HUES6 (cell line): Measurements from ENCODE around the gene PLD3.
"Not testable (repeated sequence)": the region's sequence is repeated elsewhere in the genome, so short reads cannot be mapped to it uniquely, and the experiment has no call there.

Experiments
- H3K27ac ChIP-seq: 2 replicates; pipeline ENCODE4 v1.7.0; 2013; ENCODE audit warnings: low read depth, mild to moderate bottlenecking, low read length, inconsistent platforms
- H3K27me3 ChIP-seq: 2 replicates; pipeline ENCODE4 v1.6.1; 2013; ENCODE audit warnings: low read length; ENCODE audit not compliant: control insufficient read depth, insufficient read depth
- H3K36me3 ChIP-seq: 2 replicates; pipeline ENCODE4 v1.6.1; 2013; ENCODE audit warnings: low read length; ENCODE audit not compliant: control insufficient read depth, insufficient read depth
- H3K4me1 ChIP-seq: 2 replicates; pipeline ENCODE4 v1.6.1; 2013; ENCODE audit warnings: low read length; ENCODE audit not compliant: control insufficient read depth, insufficient read depth
- H3K4me3 ChIP-seq: 2 replicates; pipeline ENCODE4 v1.5.1; 2013; ENCODE audit warnings: low read depth, low read length
- H3K9ac ChIP-seq: one replicate; pipeline ENCODE4 v1.6.1; 2013; ENCODE audit warnings: mild to moderate bottlenecking, low read length
- H3K9me3 ChIP-seq: 2 replicates; pipeline ENCODE4 v1.6.1; 2013; ENCODE audit warnings: low read depth, low read length; ENCODE audit not compliant: control insufficient read depth, insufficient read depth

Gene PLD3

DNA sequence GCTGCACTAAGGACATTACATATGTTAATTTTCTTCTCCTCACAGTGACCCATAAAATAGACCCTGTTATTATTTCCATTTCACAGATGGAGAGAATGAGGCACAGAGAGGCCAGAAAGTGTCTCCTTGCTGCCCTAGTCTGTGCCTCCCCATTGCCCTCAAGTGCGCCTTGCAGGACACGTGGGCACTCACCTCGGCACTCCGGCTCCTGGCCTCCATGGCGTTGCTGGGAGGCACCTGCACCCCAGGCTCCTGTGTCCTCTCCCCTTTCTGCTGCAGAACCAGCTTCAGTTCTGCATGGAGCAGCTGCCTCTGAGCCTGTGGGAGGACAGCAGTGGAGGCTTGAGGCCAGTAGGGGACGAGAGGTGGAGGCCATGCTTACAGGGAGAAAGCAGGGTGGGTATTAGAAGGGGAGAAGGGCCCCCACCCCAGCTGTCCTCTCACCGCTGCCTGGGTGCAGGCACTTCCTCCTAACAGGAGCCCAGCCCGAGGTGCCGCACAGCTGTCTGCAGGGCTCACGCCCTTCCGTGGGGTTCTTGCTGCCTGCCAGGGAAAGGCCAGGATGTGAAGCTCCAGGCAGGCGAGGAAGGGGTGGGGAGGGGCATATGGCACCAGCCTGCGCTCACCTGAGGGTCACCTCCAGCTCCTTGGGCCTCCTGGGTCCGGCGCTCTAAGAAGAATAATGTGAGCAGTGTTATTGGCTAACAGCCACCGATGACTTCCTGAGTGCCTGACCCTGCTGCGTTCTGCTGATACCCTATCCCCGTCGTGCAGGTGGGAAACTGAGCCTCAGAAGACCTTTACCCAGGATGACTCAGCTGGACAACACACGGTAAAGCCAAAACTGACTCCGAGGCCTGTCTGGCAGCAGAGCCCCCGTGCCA is 59.5 kb downstream of the PLD3 start:
- H3K9ac ChIP-seq = no peak overlapping the region
- H3K4me1 ChIP-seq = peaks cover 35% of the 10 kb centered on the region
- no peaks in the 10 kb centered on the region for H3K9me3 ChIP-seq
- H3K36me3 ChIP-seq = no peaks in the 10 kb centered on the region
- no peaks in the 10 kb centered on the region for H3K27me3 ChIP-seq
- H3K4me3 ChIP-seq = no peak overlapping the region
- no peak overlapping the region for H3K27ac ChIP-seq

GRCh38 chr19:40408598-40408925 is 60.1 kb downstream of the PLD3 start:
- not testable (repeated sequence) for H3K36me3 ChIP-seq, H3K9me3 ChIP-seq, H3K27ac ChIP-seq, H3K9ac ChIP-seq, H3K4me3 ChIP-seq, H3K27me3 ChIP-seq
- H3K4me1 ChIP-seq = peaks cover 34% of the 10 kb centered on the region

- H3K4me3 ChIP-seq = no peak overlapping the region
- H3K4me1 ChIP-seq = peaks cover 35% of the 10 kb centered on the region
- H3K36me3 ChIP-seq = no peaks in the 10 kb centered on the region
- no peak overlapping the region for H3K27ac ChIP-seq
- no peaks in the 10 kb centered on the region for H3K9me3 ChIP-seq
- no peak overlapping the region for H3K9ac ChIP-seq
- H3K27me3 ChIP-seq = no peaks in the 10 kb centered on the region
These were observed 61.5 kb downstream of the PLD3 start for GRCh38 chr19:40410030-40410389.

GRCh38 chr19:40411125-40411842 is 62.8 kb downstream of the PLD3 start:
- no peak overlapping the region for H3K4me3 ChIP-seq
- H3K27me3 ChIP-seq = no peaks in the 10 kb centered on the region
- no peaks in the 10 kb centered on the region for H3K9me3 ChIP-seq
- no peaks in the 10 kb centered on the region for H3K36me3 ChIP-seq
- no peak overlapping the region for H3K27ac ChIP-seq
- no peak overlapping the region for H3K9ac ChIP-seq
- peaks cover 34% of the 10 kb centered on the region for H3K4me1 ChIP-seq

DNA sequence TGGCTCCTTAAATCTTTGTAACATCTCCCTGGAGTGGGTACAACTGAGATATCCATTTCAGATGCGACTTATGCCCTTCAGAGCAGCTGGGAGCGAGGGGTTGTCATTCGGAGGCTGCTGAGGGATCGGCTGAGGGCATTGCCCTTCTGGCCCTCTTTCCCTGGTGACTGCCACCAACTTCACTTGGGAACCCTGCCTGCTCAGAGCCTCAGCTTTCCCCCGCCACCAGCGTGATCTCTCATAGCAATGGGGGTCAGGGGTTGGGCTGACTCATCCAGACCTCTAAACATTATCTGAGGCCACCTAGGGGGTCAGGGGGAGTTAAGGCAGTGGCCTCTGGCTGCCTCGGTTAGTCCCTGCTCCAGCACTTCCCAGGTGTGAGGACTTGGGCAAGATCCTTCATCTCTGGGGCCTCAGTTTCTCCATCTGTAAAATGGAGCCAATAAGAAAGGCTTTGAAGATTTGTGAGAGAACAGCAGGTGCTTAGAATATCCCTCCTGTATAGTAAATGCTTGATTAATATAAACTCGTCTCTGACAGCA is 63.5 kb downstream of the PLD3 start:
- Histone ChIP-seq H3K4me1 (peaks cover 37% of the 10 kb centered on the region), H3K9me3 (no peaks in the 10 kb centered on the region), H3K27me3 (no peaks in the 10 kb centered on the region), H3K27ac (no peak overlapping the region), H3K36me3 (no peaks in the 10 kb centered on the region), H3K4me3 (no peak overlapping the region), H3K9ac (no peak overlapping the region)

GRCh38 chr19:40412866-40413265 is 64.4 kb downstream of the PLD3 start:
- H3K9ac ChIP-seq = no peak overlapping the region
- no peaks in the 10 kb centered on the region for H3K27me3 ChIP-seq
- H3K9me3 ChIP-seq = no peaks in the 10 kb centered on the region
- H3K27ac ChIP-seq = no peak overlapping the region
- peak overlapping the region; percentile 26 for H3K4me3 ChIP-seq
- no peaks in the 10 kb centered on the region for H3K36me3 ChIP-seq
- H3K4me1 ChIP-seq = peaks cover 44% of the 10 kb centered on the region

DNA sequence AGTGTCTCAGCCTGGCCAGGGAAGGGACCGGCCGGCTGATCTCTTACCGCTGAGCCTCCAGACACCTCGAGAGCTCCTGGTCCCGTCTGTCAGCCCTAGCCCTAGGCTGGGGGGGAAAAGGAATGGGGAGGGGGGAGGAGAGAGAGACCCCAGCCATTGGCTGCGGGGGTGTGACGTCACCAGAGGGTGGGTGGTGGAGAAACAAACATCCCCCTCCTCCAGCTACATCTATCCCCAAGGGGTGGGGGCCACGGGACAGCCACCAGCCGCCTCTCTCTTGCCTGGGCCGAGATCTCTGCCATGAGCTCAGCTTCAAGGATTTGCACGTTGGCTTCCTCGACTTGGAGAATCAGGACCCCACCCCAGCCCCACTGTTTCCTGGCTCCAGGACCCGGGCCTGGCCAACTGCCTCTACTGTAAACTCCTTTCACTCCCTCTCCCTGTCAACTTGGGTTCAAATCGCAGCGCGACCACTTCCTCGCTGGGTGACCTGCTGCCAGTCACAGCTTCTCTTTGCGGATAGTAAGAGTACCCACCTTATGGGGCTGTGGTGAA is 64.9 kb downstream of the PLD3 start, which contains the start of gene PRX:
TSS of gene PRX (minus strand) at position 88 of the 555 bp plus-strand sequence. CDS start 5,446 bp downstream, outside the sequence.
- Histone ChIP-seq H3K27ac (no peak within 1 kb of the TSS), H3K9ac (no peak within 1 kb of the TSS), H3K9me3 (no peaks in the 10 kb centered on the region), H3K36me3 (no peaks in the 10 kb centered on the region), H3K4me3 (peak within 1 kb of the TSS; percentile 26), H3K27me3 (no peaks in the 10 kb centered on the region), H3K4me1 (peaks cover 40% of the 10 kb centered on the region)

- no peaks in the 10 kb centered on the region for H3K36me3 ChIP-seq
- no peak overlapping the region for H3K9ac ChIP-seq
- no peaks in the 10 kb centered on the region for H3K27me3 ChIP-seq
- no peaks in the 10 kb centered on the region for H3K9me3 ChIP-seq
- peaks cover 37% of the 10 kb centered on the region for H3K4me1 ChIP-seq
- no peak overlapping the region for H3K27ac ChIP-seq
- no peak overlapping the region for H3K4me3 ChIP-seq
These were observed 66.3 kb downstream of the PLD3 start for GRCh38 chr19:40414542-40415535.

- H3K36me3 ChIP-seq = no peaks in the 10 kb centered on the region
- H3K9me3 ChIP-seq = no peaks in the 10 kb centered on the region
- H3K27me3 ChIP-seq = no peaks in the 10 kb centered on the region
- no peak overlapping the region for H3K4me3 ChIP-seq
- no peak overlapping the region for H3K27ac ChIP-seq
- no peak overlapping the region for H3K9ac ChIP-seq
- peaks cover 35% of the 10 kb centered on the region for H3K4me1 ChIP-seq
These were observed 67.3 kb downstream of the PLD3 start for GRCh38 chr19:40415768-40416167.

- peak overlapping the region; percentile 13 for H3K9ac ChIP-seq
- no peaks in the 10 kb centered on the region for H3K27me3 ChIP-seq
- no peak overlapping the region for H3K4me3 ChIP-seq
- H3K9me3 ChIP-seq = no peaks in the 10 kb centered on the region
- H3K27ac ChIP-seq = no peak overlapping the region
- H3K4me1 ChIP-seq = peaks cover 23% of the 10 kb centered on the region
- no peaks in the 10 kb centered on the region for H3K36me3 ChIP-seq
These were observed 68.6 kb downstream of the PLD3 start for GRCh38 chr19:40416918-40417642.
